GM12873 (cell line): Measurements from ENCODE around the gene NETO1.

Experiments
- CTCF ChIP-seq: IDR thresholded peaks from 2 replicates; pipeline ENCODE4 v1.5.1; 2012; ENCODE audit warnings: low read depth, mild to moderate bottlenecking, moderate library complexity, low read length, control low read depth; ENCODE audit not compliant: insufficient read depth; ENCODE audit errors: missing control alignments

Gene NETO1

DNA sequence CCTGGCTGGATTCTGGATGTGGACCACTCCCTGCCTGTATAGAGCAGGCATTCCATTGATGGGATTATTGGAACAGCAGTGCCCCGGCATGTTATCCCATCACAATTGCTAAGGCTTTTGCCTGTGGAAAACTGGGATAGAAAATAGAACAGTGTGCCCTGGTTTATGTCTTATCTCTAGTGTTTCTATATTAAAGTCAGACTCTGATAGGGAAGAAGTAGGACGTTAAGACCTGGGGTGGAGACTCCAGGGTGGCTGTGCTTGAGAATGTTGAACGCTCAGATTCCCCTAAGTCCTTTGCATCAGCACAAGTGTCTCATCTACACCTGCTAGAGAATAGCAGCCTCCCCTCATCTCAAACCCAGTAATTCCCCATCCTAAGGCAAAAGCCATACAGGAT lies 10.8 kb upstream of the NETO1 start:
- no peak for TF ChIP-seq CTCF

GRCh38 chr18:72878143-72878542 lies 10.4 kb upstream of the NETO1 start:
- TF ChIP-seq CTCF = no peak

DNA sequence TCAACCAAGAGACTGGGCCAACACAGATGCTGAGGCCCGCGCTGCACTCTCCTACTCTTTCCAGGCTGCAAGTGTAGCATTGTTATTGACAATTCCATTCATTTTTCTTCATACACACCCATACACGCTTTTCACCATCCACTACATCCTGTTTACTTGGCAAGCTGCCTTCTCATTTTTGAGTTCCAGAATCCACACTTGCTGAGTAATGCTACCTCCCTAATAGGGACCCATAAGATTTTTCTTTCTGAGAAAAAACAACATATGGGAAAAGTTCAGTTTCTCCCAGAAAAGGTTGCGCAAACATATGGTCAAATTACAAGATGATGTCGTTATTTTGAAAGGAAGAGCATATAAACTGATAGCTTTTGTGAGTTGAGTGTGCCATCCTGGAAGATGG lies 3.3 kb upstream of the NETO1 start:
- no peak for TF ChIP-seq CTCF

GRCh38 chr18:72869226-72870185 lies 1.7 kb upstream of the NETO1 start:
- TF ChIP-seq CTCF = no peak

- TF ChIP-seq CTCF = no peak
Observed at GRCh38 chr18:72868585-72869225, 918 bp upstream of the NETO1 start.

GRCh38 chr18:72866901-72867745 lies 664 bp downstream of the NETO1 start:
- no peak for TF ChIP-seq CTCF
